ENCODE results near the gene KLHL40.
A peak's percentile ranks its signal among the peaks of the same experiment; 100 is the strongest.

The KLHL40 gene

DNA sequence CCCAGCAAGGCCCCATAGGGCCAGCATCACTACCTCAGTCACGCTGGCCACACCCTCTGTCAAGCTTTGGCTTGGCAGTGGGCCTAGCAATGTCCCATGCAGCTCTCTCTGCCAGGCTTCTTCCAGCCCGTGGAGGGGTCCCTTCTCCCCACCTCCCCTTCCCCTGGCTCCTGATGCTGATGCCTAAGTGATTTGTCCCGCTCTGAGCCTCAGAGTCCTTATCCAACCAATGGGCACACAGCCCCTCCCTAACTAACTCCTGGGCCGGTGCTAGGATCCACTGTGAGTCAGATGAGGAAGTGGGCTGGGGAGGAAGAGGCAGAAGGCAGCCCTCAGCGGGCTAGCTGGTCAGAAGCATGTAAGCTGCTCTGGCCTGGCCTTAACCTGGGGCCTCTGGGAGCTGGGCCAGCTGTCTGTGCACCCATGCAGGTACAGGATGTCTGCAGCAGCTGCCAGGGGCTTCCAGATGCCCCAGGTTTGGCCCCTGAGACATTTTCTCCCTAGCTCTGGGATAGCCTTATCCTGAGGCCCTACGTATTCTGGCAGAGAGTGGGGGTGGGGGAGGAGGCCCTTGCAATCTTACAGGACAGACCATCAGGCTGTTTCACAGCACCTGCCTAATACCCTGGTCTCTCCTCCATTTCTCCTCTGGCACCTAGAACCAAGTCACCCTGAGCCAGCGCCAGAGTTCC lies 32.6 kb upstream of the KLHL40 start:
- H3K4me2 ChIP-seq (ENCODE audit: low read length): peak overlapping the region; percentile 99
- H3K9ac ChIP-seq (ENCODE audit: low read depth, low read length): peak overlapping the region; percentile 94
- H3K4me3 ChIP-seq (ENCODE audit: low read length): peak overlapping the region; percentile 87
- peaks cover 30% of the 10 kb centered on the region for H3K36me3 ChIP-seq (ENCODE audit: insufficient read depth, low read length)
- no peaks in the 10 kb centered on the region for H3K27me3 ChIP-seq (ENCODE audit: control insufficient read depth, insufficient read depth, low read length)
- H3K4me1 ChIP-seq (ENCODE audit: control insufficient read depth, insufficient read depth, low read length): peaks cover 58% of the 10 kb centered on the region
- H3K9me3 ChIP-seq (replicated peaks; ENCODE audit: low read length): no peaks in the 10 kb centered on the region

- H3K27me3 ChIP-seq (ENCODE audit: control insufficient read depth, insufficient read depth, low read length): no peaks in the 10 kb centered on the region
- peak overlapping the region; percentile 87 for H3K4me3 ChIP-seq (ENCODE audit: low read length)
- H3K4me2 ChIP-seq (ENCODE audit: low read length): peak overlapping the region; percentile 99
- peaks cover 58% of the 10 kb centered on the region for H3K4me1 ChIP-seq (ENCODE audit: control insufficient read depth, insufficient read depth, low read length)
- peaks cover 27% of the 10 kb centered on the region for H3K36me3 ChIP-seq (ENCODE audit: insufficient read depth, low read length)
- H3K9ac ChIP-seq (ENCODE audit: low read depth, low read length): peak overlapping the region; percentile 94
- no peaks in the 10 kb centered on the region for H3K9me3 ChIP-seq (replicated peaks; ENCODE audit: low read length)
Observed at GRCh38 chr3:42653303-42653559, 32.1 kb upstream of the KLHL40 start.

- peak within 1 kb of the TSS; percentile 99 for H3K4me2 ChIP-seq (ENCODE audit: low read length)
- H3K36me3 ChIP-seq (ENCODE audit: insufficient read depth, low read length): peaks cover 27% of the 10 kb centered on the region
- H3K9ac ChIP-seq (ENCODE audit: low read depth, low read length): peak within 1 kb of the TSS; percentile 94
- H3K27me3 ChIP-seq (ENCODE audit: control insufficient read depth, insufficient read depth, low read length): no peaks in the 10 kb centered on the region
- H3K4me1 ChIP-seq (ENCODE audit: control insufficient read depth, insufficient read depth, low read length): peaks cover 56% of the 10 kb centered on the region
- H3K9me3 ChIP-seq (replicated peaks; ENCODE audit: low read length): no peaks in the 10 kb centered on the region
- peak within 1 kb of the TSS; percentile 87 for H3K4me3 ChIP-seq (ENCODE audit: low read length)
Observed at GRCh38 chr3:42653560-42654330, 31.6 kb upstream of the KLHL40 start, which contains the start of gene ZBTB47. TSS of gene ZBTB47 (plus strand) at chr3:42653697. CDS start at chr3:42658356, 4,659 bp downstream.

DNA sequence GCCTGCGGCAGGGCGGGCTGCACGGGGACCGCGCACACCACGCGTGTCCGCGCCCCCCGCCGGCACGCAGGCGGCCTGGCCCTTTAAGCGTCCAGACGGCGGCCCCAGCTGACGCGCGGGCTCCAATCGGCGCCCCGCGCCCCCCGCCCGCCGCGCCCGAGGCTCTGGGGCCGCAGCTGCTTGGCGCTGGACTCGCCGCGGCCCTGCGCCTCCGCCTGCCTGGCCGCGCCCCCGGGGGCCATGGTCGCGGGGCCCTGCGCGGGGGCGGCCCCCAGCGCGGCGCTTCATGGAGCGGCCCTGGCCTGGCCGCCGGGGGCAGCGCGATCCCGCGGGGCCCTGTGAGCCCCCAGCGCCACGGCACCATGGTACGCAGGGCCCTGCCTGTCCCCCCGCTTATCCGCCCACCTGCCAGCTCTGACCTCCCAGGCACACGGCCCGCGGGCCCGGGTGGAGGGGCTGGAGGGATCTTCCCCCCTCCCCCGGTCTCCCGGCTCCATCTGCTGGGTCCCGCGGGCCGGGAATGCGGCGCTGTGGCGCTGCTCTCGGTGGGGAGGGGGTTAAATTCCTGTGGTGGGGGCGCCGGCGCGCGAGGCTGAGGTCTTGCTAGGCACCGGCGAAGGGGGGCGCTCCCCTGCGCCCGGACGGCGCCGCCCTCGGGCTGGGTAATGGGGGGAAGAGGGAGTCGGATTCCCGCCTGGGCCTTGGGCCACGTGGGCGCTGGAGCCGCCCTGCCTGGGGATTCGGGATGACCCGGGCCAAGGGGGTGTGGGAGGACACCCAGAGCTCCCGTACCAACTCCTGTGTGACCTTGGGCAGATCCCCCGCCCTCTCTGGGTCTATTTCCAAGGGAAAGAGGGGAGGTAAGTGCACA lies 30.8 kb upstream of the KLHL40 start:
- H3K4me1 ChIP-seq (ENCODE audit: control insufficient read depth, insufficient read depth, low read length): peaks cover 57% of the 10 kb centered on the region
- peak overlapping the region; percentile 99 for H3K4me2 ChIP-seq (ENCODE audit: low read length)
- H3K27me3 ChIP-seq (ENCODE audit: control insufficient read depth, insufficient read depth, low read length): no peaks in the 10 kb centered on the region
- H3K9ac ChIP-seq (ENCODE audit: low read depth, low read length): peak overlapping the region; percentile 94
- H3K4me3 ChIP-seq (ENCODE audit: low read length): peak overlapping the region; percentile 87
- H3K36me3 ChIP-seq (ENCODE audit: insufficient read depth, low read length): peaks cover 25% of the 10 kb centered on the region
- H3K9me3 ChIP-seq (replicated peaks; ENCODE audit: low read length): no peaks in the 10 kb centered on the region

GRCh38 chr3:42655331-42655888 lies 29.9 kb upstream of the KLHL40 start:
- H3K36me3 ChIP-seq (ENCODE audit: insufficient read depth, low read length): peaks cover 25% of the 10 kb centered on the region
- no peaks in the 10 kb centered on the region for H3K9me3 ChIP-seq (replicated peaks; ENCODE audit: low read length)
- H3K27me3 ChIP-seq (ENCODE audit: control insufficient read depth, insufficient read depth, low read length): no peaks in the 10 kb centered on the region
- H3K4me3 ChIP-seq (ENCODE audit: low read length): peak overlapping the region; percentile 87
- H3K9ac ChIP-seq (ENCODE audit: low read depth, low read length): peak overlapping the region; percentile 94
- H3K4me1 ChIP-seq (ENCODE audit: control insufficient read depth, insufficient read depth, low read length): peaks cover 61% of the 10 kb centered on the region
- H3K4me2 ChIP-seq (ENCODE audit: low read length): peak overlapping the region; percentile 99

- Histone ChIP-seq H3K4me2 (ENCODE audit: low read length) (peak overlapping the region; percentile 99), H3K9ac (ENCODE audit: low read depth, low read length) (no peak overlapping the region), H3K9me3 (replicated peaks; ENCODE audit: low read length) (no peaks in the 10 kb centered on the region), H3K4me3 (ENCODE audit: low read length) (peak overlapping the region; percentile 87), H3K36me3 (ENCODE audit: insufficient read depth, low read length) (peaks cover 25% of the 10 kb centered on the region), H3K4me1 (ENCODE audit: control insufficient read depth, insufficient read depth, low read length) (peaks cover 54% of the 10 kb centered on the region), H3K27me3 (ENCODE audit: control insufficient read depth, insufficient read depth, low read length) (no peaks in the 10 kb centered on the region)
Observed at GRCh38 chr3:42655980-42656679, 29.2 kb upstream of the KLHL40 start.

GRCh38 chr3:42656680-42657610 lies 28.4 kb upstream of the KLHL40 start:
- no peaks in the 10 kb centered on the region for H3K27me3 ChIP-seq (ENCODE audit: control insufficient read depth, insufficient read depth, low read length)
- peaks cover 46% of the 10 kb centered on the region for H3K4me1 ChIP-seq (ENCODE audit: control insufficient read depth, insufficient read depth, low read length)
- H3K4me2 ChIP-seq (ENCODE audit: low read length): peak overlapping the region; percentile 99
- no peak overlapping the region for H3K4me3 ChIP-seq (ENCODE audit: low read length)
- no peaks in the 10 kb centered on the region for H3K9me3 ChIP-seq (replicated peaks; ENCODE audit: low read length)
- peaks cover 33% of the 10 kb centered on the region for H3K36me3 ChIP-seq (ENCODE audit: insufficient read depth, low read length)
- H3K9ac ChIP-seq (ENCODE audit: low read depth, low read length): no peak overlapping the region

- H3K4me3 ChIP-seq (ENCODE audit: low read length): no peak overlapping the region
- H3K36me3 ChIP-seq (ENCODE audit: insufficient read depth, low read length): peaks cover 40% of the 10 kb centered on the region
- H3K27me3 ChIP-seq (ENCODE audit: control insufficient read depth, insufficient read depth, low read length): no peaks in the 10 kb centered on the region
- H3K4me2 ChIP-seq (ENCODE audit: low read length): no peak overlapping the region
- peaks cover 38% of the 10 kb centered on the region for H3K4me1 ChIP-seq (ENCODE audit: control insufficient read depth, insufficient read depth, low read length)
- H3K9ac ChIP-seq (ENCODE audit: low read depth, low read length): no peak overlapping the region
- H3K9me3 ChIP-seq (replicated peaks; ENCODE audit: low read length): no peaks in the 10 kb centered on the region
Observed at GRCh38 chr3:42657675-42658074, 27.7 kb upstream of the KLHL40 start.

GRCh38 chr3:42658091-42658770 lies 27.1 kb upstream of the KLHL40 start:
- no peak overlapping the region for H3K9ac ChIP-seq (ENCODE audit: low read depth, low read length)
- H3K27me3 ChIP-seq (ENCODE audit: control insufficient read depth, insufficient read depth, low read length): no peaks in the 10 kb centered on the region
- H3K36me3 ChIP-seq (ENCODE audit: insufficient read depth, low read length): peaks cover 40% of the 10 kb centered on the region
- no peaks in the 10 kb centered on the region for H3K9me3 ChIP-seq (replicated peaks; ENCODE audit: low read length)
- no peak overlapping the region for H3K4me2 ChIP-seq (ENCODE audit: low read length)
- no peak overlapping the region for H3K4me3 ChIP-seq (ENCODE audit: low read length)
- H3K4me1 ChIP-seq (ENCODE audit: control insufficient read depth, insufficient read depth, low read length): peaks cover 33% of the 10 kb centered on the region

All from skeletal muscle satellite cell (primary cell).